GM21529 (cell line): ENCODE measurements around the gene SIGLEC15.
"Not testable (repeated sequence)": the region's sequence is repeated elsewhere in the genome, so short reads cannot be mapped to it uniquely, and the experiment has no call there.

Experiments
- ATAC-seq: cut with Tn5 transposase; IDR thresholded peaks from one replicate; pipeline ENCODE4 v1.9.1; 2021; ENCODE audit not compliant: unreplicated experiment

Gene SIGLEC15

DNA sequence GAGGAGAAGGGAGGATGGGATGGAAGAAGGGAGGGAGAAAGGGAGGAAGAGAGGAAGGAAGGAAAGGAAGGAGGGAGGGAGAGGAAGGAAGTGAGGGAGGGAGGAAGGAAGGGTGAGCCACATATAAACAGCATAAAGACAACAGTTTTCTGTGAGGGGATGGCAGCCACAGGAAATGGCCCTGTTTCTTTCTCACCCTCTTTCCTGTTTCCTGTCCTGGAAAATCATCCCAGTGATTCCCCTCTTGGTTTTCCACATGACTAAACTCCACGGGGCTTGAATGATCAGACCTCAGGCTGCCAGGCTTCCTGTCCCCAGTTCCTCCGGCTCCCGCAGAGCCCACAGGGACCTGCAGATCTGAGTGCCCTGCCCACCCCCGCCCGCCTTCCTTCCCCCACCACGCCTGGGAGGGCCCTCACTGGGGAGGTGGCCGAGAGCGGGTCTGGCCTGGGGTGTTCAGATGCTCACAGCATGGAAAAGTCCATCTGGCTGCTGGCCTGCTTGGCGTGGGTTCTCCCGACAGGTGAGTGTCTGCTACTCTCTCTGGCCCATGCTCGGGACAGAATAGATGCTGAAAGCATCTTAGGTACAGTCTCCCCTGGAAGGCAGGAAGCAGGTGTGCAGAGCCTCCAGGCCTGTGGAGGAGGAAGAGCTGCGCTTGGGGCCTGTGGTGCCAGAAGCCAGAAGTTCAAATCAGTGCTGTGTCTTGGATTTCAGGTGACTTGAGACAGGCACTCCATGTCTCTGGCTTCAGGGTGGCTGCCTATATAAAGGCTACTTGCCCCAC, at the start of gene SIGLEC15:
SIGLEC15 (plus strand) TSS at position 418 of the 787 bp plus-strand sequence; CDS start at position 472, 54 bp downstream.
- no peak for ATAC-seq

- ATAC-seq, result no peak
Measured at GRCh38 chr18:45775743-45776142, 49.7 kb upstream of the SIGLEC15 start.

GRCh38 chr18:45777393-45777792, 48.1 kb upstream of the SIGLEC15 start:
- ATAC-seq, result no peak

GRCh38 chr18:45780568-45780967, 44.9 kb upstream of the SIGLEC15 start:
- ATAC-seq, result no peak

DNA sequence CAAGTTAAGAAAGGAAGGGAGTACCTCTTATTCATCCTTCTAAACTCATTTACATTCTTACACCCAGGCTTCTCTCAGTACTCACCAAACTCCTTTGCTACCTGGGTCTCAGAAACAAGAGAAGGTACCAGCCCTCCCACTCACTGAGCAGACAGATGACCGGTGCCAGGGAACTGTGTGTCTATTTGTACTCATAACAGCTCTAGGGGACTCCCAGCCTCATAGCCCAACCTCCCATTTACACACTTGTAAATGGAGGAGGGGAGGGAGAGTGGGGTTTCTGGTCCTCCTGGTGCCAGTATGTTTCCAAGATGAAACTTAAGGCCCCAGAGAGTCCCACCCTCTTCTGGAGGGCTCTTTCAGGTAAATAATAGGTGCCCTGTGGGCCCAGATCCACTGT, 42.8 kb upstream of the SIGLEC15 start:
- ATAC-seq, result no peak

DNA sequence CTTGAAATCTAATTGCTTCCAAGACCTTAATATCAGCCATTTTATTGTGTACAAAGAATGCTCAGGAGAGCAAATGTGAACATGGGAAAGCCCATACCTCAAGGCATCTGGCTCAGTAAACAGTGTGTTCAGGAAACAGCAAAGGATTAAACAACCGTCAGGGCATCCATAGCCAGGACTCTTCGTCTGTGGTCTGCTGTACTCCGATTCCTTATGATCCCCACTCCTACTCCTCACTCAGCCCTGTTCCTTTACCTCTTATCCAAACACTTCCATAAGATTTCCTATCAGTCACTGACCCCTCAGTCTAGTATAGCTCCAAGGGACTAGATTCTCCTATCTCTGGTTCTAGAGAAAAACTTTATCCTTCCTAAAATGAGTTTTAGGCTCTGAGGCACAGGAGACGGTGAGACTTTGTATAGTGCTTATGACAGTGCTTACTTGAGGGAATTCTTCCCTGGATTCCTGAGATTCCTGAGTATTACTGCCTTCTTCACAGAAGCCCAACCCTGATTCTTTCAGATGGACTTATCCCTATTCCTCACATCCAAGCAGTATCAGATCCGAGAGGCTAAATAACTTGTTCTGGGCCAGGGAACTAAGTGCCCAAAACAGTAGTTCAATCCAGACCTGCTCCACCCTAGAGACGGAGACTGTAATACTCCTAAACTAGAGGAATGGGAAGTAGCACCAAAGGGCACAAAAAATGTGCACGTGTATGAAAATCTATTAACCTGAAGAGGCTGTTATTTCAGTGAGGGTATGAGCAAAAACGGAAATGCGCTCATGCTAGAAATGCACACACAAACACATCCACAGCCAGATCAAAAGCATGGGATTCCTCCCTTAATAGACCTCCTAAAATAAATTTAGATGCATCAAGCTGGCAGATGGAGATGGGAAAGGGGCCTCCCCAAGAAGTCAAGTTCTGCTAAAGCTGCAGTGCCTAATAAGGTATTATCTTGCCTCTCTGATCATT, 42.1 kb upstream of the SIGLEC15 start:
- ATAC-seq, result no peak

GRCh38 chr18:45785134-45785533, 40.3 kb upstream of the SIGLEC15 start:
- ATAC-seq, result no peak

DNA sequence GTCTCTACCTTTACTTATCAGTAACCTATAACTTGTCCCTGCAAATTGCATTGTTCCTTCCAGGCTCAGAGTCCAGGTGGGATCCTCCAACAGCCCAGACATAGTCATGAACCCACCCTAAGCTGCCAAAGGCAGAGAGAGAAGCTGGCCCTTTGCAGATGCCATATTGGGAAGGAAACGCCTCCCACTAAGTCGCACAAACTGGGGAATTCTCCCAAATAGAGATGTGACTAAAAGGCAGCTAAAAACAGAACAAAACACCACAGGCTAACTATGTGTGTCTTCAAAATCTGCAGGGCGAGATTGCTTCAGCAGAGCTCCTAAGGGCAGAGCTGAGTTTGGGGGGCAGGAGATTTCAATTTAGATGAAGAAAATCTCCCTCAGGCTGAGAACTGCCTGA, 38.5 kb upstream of the SIGLEC15 start:
- no peak for ATAC-seq

GRCh38 chr18:45787346-45787745, 38.1 kb upstream of the SIGLEC15 start:
- no peak for ATAC-seq

DNA sequence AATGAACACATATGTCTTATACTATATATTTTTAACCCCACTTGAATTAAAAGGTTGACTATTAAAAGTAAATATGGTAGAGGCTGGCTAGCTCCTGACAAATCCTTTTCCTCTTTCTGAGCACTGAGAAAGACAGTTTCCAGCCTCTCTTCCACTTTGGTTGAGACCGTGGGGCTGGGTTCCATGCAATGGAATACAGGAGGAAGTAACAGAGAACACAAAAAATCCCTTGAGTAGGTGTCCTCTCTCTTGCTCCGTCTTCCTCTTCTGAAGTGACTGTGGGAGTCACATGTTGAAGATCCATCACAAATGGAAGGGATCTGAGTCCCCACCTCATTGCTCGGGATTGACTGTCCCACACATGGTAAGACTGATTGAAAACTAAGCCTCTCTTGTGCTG, 36.6 kb upstream of the SIGLEC15 start:
- ATAC-seq, result no peak

DNA sequence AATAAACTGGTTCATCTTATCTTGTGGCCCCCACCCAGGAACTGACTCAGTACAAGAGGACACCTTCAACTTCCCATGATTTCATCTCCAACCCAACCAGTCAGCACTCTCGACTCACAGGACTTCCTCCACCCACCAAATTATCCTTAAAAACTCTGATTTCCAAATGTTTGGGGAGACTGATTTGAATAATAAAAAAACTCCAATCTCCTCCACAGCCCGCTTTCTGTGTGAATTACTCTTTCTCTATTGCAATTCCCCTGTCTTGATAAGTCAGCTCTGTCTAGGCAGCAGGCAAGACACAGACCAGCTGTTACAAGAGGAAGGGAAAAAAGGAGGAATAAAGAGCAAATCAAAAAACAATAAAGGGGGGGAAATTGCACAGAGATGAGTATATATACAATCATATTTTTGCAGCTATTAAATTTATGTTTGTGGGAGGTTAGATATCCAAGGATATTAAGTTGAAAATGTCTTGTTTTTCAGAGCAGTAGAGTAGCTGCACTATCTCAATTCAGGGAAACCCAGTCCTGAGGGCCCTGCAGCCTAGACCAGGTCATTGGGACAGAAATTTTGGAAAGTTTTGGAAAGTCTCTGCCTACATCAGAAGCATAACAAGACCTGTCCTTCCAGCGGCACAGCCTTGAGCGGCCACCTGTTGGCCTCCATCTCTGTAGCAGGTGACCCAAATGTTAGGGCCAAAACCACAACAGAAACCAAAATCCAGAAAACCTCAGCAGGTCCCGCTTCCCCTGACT, 32.8 kb upstream of the SIGLEC15 start:
- no peak for ATAC-seq

DNA sequence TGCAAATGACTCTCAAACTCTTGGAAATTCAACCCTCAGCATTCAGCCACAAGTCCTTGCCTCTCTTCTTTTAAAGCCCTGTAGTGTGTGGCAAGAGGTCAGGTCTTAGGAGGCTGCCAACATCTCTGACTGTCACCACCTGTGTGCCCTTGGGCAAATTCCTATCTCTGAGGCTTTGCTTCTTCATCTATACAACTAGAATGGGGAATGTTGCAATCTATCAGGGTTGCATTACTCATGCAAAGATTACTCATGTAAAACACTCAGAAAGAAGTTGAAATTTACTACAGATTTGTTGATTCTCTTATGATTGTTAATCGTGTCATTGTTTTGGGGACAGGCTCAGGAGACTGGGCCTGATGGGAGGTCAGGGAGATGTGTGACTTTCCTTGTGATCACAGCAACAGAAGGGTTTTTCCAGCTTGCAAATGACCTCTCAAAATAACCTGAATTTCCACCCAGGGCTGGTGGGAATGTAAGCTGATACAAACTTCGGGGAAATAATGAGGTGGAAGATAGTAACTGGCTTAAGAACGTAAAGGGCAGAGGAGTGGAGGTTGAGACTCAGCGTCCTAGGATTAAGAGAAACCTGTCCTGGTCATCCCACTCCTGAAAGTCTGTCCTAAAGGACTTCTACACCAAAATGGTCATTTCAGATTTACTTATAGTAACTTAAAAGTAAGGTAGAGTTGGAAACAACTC, 32.1 kb upstream of the SIGLEC15 start:
- ATAC-seq, result no peak

DNA sequence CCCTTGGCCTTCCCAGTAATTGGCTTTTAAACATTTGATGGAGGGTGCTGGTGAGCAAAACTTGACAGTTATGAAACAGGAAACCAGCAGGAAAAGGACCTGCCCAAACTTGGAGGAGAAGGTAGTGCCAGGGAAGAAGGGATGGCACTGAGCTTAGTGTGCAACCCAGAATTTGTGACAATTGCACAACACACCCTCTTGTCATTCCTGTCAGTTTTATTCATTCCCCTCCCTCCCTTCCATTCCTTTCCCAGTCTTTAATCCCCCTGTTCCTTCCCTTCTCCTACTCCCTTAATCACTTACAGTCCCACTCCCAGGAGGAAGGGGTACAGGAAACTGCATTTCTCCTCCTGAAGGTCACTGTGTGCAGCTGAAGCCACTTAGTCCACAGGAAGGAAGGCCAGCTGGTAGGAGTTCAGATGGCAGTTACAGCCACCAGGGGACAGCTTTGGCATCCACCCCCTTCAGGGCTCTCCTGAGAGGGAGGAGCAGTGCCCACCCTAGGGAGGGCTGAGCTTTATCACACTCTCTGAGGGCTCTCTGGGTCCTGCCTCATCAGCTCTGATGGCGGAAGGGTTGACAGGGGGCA, 24.0 kb upstream of the SIGLEC15 start:
- ATAC-seq, result no peak

GRCh38 chr18:45802814-45803492, 22.5 kb upstream of the SIGLEC15 start:
- ATAC-seq, result no peak

DNA sequence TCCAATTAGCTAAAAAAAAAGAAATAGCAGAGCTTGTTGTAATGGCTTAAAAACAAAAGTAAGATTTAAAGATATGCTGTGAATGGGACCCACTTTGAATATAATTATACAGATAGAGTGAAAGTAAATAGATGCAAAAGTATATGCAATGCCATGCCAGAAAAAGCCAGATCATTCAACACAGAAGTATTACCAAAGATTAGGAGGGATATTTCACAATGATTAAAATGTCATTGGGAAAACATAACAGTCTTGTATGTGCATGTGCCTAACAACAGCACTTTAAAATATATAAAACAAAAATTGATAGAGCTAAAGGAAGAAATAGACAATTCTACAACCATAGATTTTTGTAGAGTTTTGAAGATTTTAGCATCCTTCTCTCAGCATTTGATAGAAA, 19.9 kb upstream of the SIGLEC15 start:
- no peak for ATAC-seq

- no peak for ATAC-seq
Measured at GRCh38 chr18:45806226-45806625, 19.2 kb upstream of the SIGLEC15 start.

- not testable (repeated sequence) for ATAC-seq
Measured at GRCh38 chr18:45807144-45807543, 18.3 kb upstream of the SIGLEC15 start.

- ATAC-seq, result not testable (repeated sequence)
Measured at GRCh38 chr18:45814733-45815132, 10.7 kb upstream of the SIGLEC15 start.

DNA sequence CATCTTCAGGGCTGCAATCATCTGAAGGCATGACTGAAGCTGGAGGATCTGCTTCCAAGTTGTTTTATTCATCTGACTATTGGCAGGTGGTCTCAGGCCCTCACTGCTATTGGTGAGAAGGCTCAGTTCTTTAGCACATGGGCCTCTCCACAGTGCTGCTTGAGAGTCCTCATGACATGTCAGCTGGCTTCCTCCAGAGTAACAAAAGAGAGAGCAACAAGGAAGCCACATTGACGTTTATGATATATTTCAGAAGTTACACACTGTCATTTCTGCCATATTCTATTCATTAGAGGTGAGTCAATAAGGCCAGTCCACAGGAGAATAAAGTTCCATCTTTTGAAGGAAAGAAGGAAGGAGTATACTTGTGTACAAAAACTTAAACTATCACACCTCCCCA, 7.9 kb upstream of the SIGLEC15 start:
- no peak for ATAC-seq

- ATAC-seq, result not testable (repeated sequence)
Measured at GRCh38 chr18:45818765-45819164, 6.7 kb upstream of the SIGLEC15 start.
